ENCODE results near the gene GPR55.

The GPR55 gene

GRCh38 chr2:230957756-230958391, 32.8 kb upstream of the GPR55 start:
- no peaks in the 10 kb centered on the region for H3K36me3 Mint-ChIP-seq (ENCODE audit: insufficient read depth)
- no peak for DNase-seq
- no peaks in the 10 kb centered on the region for H3K9me3 Mint-ChIP-seq
- H3K4me3 Mint-ChIP-seq = peak overlapping the region; percentile 86 to 88
- peaks cover 9 to 14% of the 10 kb centered on the region in 2 donors for H3K4me1 Mint-ChIP-seq (ENCODE audit: low read depth in 2 of 2)
- H3K27me3 Mint-ChIP-seq = peaks cover 44 to 92% of the 10 kb centered on the region in 2 donors
- H3K27ac Mint-ChIP-seq = peak overlapping the region; percentile 71 to 82
- no peak for ATAC-seq (replicated peaks)

DNA sequence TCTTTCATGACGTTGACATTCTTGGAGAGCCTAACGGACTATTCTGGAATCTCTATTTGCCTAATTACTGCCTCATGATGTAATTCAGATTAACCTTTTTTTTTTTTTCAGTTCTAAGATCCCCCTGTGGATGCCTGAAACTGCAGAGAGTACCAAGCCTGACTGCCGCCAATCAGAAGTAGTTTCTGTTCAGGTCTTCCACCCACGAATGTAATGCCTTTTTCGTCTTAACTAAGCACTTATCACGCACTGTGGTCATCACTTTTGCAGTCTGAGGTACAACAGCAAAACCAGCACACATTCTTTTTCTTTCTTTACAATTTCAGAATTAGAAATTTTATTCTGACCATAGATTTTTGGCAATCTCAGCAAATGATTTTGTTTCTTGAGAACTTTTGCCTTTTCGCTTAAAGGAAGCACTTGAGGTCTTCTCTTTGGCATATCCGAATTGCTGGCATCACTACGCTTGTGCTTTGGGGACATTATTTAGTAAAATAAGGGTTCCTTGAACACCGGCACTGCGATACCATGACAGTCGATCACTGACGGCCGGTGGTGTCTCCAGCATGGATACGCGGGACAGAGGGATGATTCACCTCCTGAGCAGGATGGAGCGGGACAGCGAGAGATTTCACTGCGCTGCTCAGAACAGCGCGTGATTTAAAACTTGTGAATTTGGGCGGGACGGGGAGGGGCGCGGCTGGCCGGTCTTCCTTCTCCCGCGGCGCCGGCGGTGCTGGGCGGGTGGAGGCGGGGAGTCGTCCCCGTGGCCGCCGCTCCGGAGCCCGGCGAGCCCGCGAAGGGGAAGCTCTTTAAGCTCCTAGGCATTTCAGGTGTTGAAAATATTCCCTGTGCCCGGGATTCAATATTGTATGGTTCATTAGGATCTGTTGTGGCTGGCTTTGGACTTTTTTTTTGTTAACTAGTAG, 32.0 kb upstream of the GPR55 start:
- peak overlapping the region; percentile 86 to 88 for H3K4me3 Mint-ChIP-seq
- ATAC-seq (replicated peaks) (peak; percentile 85), DNase-seq (no peak)
- peaks cover 9 to 14% of the 10 kb centered on the region in 2 donors for H3K4me1 Mint-ChIP-seq (ENCODE audit: low read depth in 2 of 2)
- peak overlapping the region; percentile 71 to 82 for H3K27ac Mint-ChIP-seq
- H3K9me3 Mint-ChIP-seq = no peaks in the 10 kb centered on the region
- no peaks in the 10 kb centered on the region for H3K36me3 Mint-ChIP-seq (ENCODE audit: insufficient read depth)
- peaks cover 47 to 93% of the 10 kb centered on the region in 2 donors for H3K27me3 Mint-ChIP-seq

DNA sequence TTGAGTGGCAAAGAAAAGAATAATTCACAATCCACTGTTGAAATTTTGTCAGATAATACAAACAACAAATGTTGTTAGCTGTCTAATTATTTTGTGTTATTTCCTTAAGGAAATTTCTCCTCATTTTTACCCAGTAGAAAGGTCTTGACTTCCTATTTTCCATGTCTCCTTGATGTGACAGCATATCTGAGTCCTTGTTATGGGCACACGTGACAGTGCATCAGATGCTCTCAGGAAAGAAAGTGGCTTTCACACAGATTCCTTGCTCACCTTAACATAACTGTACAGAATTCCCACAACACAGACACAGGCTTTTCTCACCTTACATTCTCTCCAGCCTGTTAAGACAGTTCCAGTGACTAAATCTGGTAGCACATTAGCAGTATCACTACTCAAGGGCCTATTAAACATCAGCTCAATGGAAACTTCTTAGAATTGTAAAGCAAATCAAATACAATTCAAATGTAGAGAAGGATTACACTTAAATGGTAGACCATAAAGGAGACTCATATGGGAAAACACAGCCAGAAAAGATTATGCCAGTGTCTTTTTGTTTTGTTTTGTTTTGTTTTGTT, 30.2 kb upstream of the GPR55 start:
- Mint-ChIP-seq H3K36me3 (ENCODE audit: insufficient read depth) (no peaks in the 10 kb centered on the region), H3K9me3 (no peaks in the 10 kb centered on the region), H3K4me1 (ENCODE audit: low read depth in 2 of 2) (peaks cover 9 to 17% of the 10 kb centered on the region in 2 donors), H3K27ac (no peak overlapping the region), H3K4me3 (no peak overlapping the region), H3K27me3 (peaks cover 45 to 88% of the 10 kb centered on the region in 2 donors)
- ATAC-seq (replicated peaks) = no peak
- no peak for DNase-seq

DNA sequence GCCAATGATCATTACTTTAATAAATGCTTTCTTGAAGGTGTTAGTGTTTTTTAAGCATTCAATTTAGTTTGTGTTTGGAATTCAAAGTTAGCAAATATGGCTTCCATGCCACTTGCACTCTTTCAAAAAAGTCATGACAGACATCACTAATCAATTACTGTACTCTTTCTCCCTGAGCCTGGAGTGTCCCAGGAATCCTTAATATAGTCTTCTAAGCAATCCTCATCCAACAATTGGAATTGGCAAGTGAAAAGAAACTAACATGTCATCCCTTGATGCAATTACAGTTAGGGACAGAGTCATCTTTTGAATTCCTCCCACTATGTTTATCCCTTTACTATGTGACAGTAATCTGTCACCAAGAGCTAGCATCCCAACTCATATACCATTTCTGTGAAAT, 29.7 kb upstream of the GPR55 start:
- peaks cover 9 to 22% of the 10 kb centered on the region in 2 donors for H3K4me1 Mint-ChIP-seq (ENCODE audit: low read depth in 2 of 2)

GRCh38 chr2:230953845-230954244, 28.8 kb upstream of the GPR55 start:
- Mint-ChIP-seq H3K36me3 (ENCODE audit: insufficient read depth) (no peaks in the 10 kb centered on the region), H3K27me3 (peaks cover 45 to 75% of the 10 kb centered on the region in 2 donors), H3K4me3 (no peak overlapping the region), H3K4me1 (ENCODE audit: low read depth in 2 of 2) (peaks cover 9 to 26% of the 10 kb centered on the region in 2 donors), H3K27ac (no peak overlapping the region), H3K9me3 (no peaks in the 10 kb centered on the region)
- no peak for ATAC-seq (replicated peaks)
- DNase-seq = no peak

More for the DNA sequence above, 29.7 kb upstream of the GPR55 start:
- ATAC-seq (replicated peaks) (no peak), DNase-seq (no peak)
- no peaks in the 10 kb centered on the region for H3K36me3 Mint-ChIP-seq (ENCODE audit: insufficient read depth)
- no peaks in the 10 kb centered on the region for H3K9me3 Mint-ChIP-seq
- H3K27ac Mint-ChIP-seq = no peak overlapping the region
- H3K4me3 Mint-ChIP-seq = no peak overlapping the region
- H3K27me3 Mint-ChIP-seq = peaks cover 47 to 83% of the 10 kb centered on the region in 2 donors

DNA sequence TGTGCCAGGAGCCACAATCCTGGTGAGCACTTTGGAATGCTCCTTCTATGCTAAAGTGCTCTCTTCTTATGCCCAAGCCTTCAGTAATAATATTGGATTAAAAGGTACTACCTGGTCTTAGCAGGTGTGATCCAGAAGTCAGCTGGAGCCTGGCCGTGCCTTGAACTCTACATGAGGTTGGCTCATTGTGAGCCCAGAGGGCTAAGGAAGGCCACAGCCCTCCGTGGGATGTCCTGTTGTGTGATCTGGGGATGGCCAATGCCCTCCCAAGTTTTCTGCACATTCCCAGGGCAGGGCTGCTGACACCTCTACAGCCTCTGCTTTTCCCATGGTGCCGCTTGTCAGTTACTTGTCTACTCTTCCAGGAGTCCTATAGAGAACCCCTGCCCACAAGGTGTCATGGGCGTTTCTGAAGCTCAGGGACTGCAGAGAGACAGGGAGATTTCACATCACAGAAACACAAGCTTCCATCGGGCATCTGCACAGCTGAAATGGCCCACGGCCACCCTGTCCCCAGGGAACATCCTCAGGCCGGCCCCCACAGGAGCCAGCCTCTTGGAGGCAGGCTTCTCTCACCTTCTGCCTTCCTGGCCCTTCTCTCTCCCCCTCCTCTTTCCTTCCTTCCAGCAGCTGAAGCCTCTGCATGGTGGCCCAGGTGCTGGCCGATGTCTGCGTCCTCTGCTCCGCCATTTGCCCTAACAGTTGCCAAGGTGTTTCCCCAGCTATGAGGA, 27.3 kb upstream of the GPR55 start:
- Mint-ChIP-seq H3K27me3 (peaks cover 32 to 60% of the 10 kb centered on the region in 2 donors), H3K4me1 (ENCODE audit: low read depth in 2 of 2) (peaks cover 7 to 21% of the 10 kb centered on the region in 2 donors), H3K27ac (no peak overlapping the region), H3K4me3 (no peak overlapping the region), H3K9me3 (no peaks in the 10 kb centered on the region), H3K36me3 (ENCODE audit: insufficient read depth) (no peaks in the 10 kb centered on the region)
- ATAC-seq (replicated peaks) (no peak), DNase-seq (no peak)

DNA sequence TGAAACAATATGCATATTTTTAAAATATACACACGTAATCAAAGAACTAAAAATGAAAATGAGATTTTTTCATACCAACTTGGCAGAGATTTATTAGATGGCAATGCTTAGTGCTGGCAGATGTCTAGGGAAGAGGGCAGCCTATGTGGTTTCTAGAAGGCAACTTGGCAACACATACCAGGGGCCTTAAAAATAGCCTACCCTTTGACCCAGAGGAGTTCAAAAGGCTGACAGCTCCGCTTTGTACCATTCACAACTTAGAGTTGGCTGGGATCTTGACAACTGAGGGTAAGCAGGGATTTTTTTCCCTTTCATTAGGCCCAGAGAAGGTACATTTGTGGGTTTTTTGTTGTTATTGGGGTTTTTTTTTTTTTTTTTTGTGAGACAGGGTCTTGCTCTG, 26.4 kb upstream of the GPR55 start:
- H3K27me3 Mint-ChIP-seq = peaks cover 22 to 50% of the 10 kb centered on the region in 2 donors
- ATAC-seq (replicated peaks) (no peak), DNase-seq (no peak)
- H3K9me3 Mint-ChIP-seq = no peaks in the 10 kb centered on the region
- H3K4me3 Mint-ChIP-seq = no peak overlapping the region
- no peaks in the 10 kb centered on the region for H3K36me3 Mint-ChIP-seq (ENCODE audit: insufficient read depth)
- H3K4me1 Mint-ChIP-seq (ENCODE audit: low read depth in 2 of 2) = peaks cover 0 to 12% of the 10 kb centered on the region in 2 donors
- H3K27ac Mint-ChIP-seq = no peak overlapping the region

GRCh38 chr2:230950874-230951339, 25.9 kb upstream of the GPR55 start:
- ATAC-seq (replicated peaks) (no peak), DNase-seq (no peak)
- H3K9me3 Mint-ChIP-seq = no peaks in the 10 kb centered on the region
- H3K36me3 Mint-ChIP-seq (ENCODE audit: insufficient read depth) = no peaks in the 10 kb centered on the region
- no peak overlapping the region for H3K27ac Mint-ChIP-seq
- no peak overlapping the region for H3K4me3 Mint-ChIP-seq
- peaks cover 22 to 48% of the 10 kb centered on the region in 2 donors for H3K27me3 Mint-ChIP-seq
- peaks cover 0 to 12% of the 10 kb centered on the region in 2 donors for H3K4me1 Mint-ChIP-seq (ENCODE audit: low read depth in 2 of 2)

- Mint-ChIP-seq H3K9me3 (no peaks in the 10 kb centered on the region), H3K4me3 (peak overlapping the region in 1 of 2 donors; percentile 23), H3K36me3 (ENCODE audit: insufficient read depth) (no peaks in the 10 kb centered on the region), H3K4me1 (ENCODE audit: low read depth in 2 of 2) (peaks cover 0 to 12% of the 10 kb centered on the region in 2 donors), H3K27me3 (peaks cover 22 to 43% of the 10 kb centered on the region in 2 donors), H3K27ac (peak overlapping the region in 1 of 2 donors; percentile 26)
- ATAC-seq (replicated peaks) = no peak
- no peak for DNase-seq
These were observed 25.2 kb upstream of the GPR55 start for GRCh38 chr2:230949966-230950873.

- ATAC-seq (replicated peaks) (no peak), DNase-seq (no peak)
- H3K27me3 Mint-ChIP-seq = peaks cover 10 to 34% of the 10 kb centered on the region in 2 donors
- peaks cover 10 to 26% of the 10 kb centered on the region in 2 donors for H3K4me1 Mint-ChIP-seq (ENCODE audit: low read depth in 2 of 2)
- no peaks in the 10 kb centered on the region for H3K36me3 Mint-ChIP-seq (ENCODE audit: insufficient read depth)
- H3K4me3 Mint-ChIP-seq = no peak overlapping the region
- H3K9me3 Mint-ChIP-seq = no peaks in the 10 kb centered on the region
- no peak overlapping the region for H3K27ac Mint-ChIP-seq
These were observed 22.9 kb upstream of the GPR55 start for GRCh38 chr2:230947908-230948365.

DNA sequence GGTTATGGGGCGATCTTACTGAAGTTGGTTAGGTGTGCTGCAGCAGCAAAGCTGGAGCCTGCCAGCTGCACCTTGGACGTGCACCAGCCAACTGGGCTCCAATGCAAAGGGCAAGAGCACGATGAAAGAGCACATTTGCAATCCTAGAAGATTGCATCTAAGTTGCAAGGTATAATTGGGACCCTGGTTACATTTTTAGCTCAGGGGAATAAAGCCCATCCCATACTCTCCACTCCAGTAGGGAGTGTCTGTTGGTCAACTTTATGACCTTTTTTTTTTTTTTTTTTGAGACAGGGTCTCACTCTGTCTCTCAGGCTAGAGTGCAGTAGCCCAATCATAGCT, 22.2 kb upstream of the GPR55 start:
- peaks cover 2% of the 10 kb centered on the region for H3K36me3 Mint-ChIP-seq (ENCODE audit: insufficient read depth)
- H3K27me3 Mint-ChIP-seq = peaks cover 7 to 31% of the 10 kb centered on the region in 2 donors
- no peaks in the 10 kb centered on the region for H3K9me3 Mint-ChIP-seq
- peaks cover 10 to 30% of the 10 kb centered on the region in 2 donors for H3K4me1 Mint-ChIP-seq (ENCODE audit: low read depth in 2 of 2)
- no peak for ATAC-seq (replicated peaks)
- H3K4me3 Mint-ChIP-seq = no peak overlapping the region
- H3K27ac Mint-ChIP-seq = no peak overlapping the region
- DNase-seq = no peak

Measured in effector memory CD8-positive, alpha-beta T cell (primary cell).